GM19468 (cell line): ENCODE results near the gene HECA.
A peak's percentile ranks its signal among the peaks of the same experiment; 100 is the strongest.
"Not testable (repeated sequence)": the region's sequence is repeated elsewhere in the genome, so short reads cannot be mapped to it uniquely, and the experiment has no call there.

Experiments used
- ATAC-seq: cut with Tn5 transposase; IDR thresholded peaks from one replicate; pipeline ENCODE4 v1.9.1; 2021; ENCODE audit warnings: mild to moderate bottlenecking, moderate library complexity, moderate number of reproducible peaks; ENCODE audit not compliant: unreplicated experiment; ENCODE audit errors: extremely low read depth

HECA gene, protein sequence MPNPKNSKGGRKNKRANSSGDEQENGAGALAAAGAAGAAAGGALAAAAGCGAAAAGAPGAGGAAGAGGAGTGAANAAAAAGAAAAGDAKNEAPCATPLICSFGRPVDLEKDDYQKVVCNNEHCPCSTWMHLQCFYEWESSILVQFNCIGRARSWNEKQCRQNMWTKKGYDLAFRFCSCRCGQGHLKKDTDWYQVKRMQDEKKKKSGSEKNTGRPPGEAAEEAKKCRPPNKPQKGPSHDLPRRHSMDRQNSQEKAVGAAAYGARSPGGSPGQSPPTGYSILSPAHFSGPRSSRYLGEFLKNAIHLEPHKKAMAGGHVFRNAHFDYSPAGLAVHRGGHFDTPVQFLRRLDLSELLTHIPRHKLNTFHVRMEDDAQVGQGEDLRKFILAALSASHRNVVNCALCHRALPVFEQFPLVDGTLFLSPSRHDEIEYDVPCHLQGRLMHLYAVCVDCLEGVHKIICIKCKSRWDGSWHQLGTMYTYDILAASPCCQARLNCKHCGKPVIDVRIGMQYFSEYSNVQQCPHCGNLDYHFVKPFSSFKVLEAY

DNA sequence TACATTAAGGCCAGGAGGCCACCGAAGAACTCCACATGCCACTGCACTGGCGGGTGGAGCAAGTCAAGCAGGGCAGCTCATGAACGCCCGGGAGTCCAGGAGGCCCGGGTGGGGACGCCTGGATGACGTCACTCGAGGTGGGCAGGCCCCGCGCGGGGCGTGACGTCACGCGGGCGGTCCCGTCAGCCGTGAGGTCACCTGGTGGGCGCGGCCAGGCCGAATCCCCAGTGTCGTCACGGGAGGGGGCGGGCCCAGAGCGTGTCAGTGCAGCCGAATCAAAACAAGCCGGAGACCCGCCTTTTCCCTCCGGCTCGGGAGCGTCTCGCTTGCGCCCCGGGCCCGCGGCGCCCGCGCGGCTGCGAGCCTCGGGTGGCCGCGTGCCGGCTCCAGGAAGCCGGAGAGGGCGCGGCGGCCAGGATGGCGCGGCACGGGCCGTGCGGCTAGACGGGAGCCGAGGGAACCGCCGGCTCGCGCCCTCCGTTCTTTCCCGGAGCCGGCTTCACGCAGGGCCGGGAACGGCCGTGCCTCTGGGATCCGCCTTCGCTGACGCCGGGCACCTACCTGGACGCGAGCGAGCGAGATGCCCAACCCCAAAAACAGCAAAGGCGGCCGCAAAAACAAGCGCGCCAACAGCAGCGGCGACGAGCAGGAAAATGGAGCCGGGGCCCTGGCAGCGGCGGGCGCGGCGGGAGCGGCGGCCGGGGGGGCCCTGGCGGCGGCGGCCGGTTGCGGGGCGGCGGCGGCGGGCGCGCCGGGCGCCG is at the start of gene HECA:
HECA (plus strand) TSS at position 264 of the 761 bp plus-strand sequence; CDS start at position 581, 317 bp downstream.
- ATAC-seq: peak; percentile 64

DNA sequence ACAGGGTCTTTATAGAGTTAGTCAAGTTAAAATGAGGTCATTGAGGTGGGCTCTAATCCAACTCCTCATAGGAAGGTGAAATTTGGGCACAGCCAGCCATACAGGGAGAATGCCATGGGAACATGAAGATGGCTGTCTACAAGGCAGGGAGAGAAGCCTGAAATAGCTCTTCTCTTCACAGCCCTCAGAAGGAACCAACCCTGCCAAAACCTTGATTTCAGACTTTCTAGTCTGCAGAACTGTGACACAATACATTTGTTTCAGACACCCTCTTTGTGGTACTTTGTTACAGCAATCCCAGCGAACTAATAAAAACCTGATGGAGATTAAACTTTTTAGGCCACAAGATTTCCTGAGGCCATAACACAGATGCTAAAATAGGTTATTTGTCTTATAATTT is 43.1 kb upstream of the HECA start:
- ATAC-seq: no peak

DNA sequence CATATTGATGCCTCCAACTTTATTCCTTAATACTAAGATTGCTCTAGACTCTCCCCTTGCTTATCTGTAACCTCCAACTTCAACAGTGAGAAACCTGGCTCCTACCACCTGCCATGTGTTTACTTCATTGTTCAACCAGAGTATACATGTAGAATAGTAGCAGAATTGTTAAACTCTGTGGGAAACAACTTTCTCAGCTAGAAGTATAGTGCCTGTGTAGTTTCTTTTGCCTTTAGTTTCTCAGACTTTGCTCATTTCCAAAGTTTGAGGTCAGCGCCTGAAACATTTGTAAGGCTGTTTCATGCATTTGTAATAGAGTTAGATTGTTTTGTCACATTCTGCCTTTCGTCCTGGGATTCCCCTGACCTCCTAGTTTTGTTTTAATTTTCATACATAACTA is 34.9 kb upstream of the HECA start:
- ATAC-seq: peak; percentile 59

DNA sequence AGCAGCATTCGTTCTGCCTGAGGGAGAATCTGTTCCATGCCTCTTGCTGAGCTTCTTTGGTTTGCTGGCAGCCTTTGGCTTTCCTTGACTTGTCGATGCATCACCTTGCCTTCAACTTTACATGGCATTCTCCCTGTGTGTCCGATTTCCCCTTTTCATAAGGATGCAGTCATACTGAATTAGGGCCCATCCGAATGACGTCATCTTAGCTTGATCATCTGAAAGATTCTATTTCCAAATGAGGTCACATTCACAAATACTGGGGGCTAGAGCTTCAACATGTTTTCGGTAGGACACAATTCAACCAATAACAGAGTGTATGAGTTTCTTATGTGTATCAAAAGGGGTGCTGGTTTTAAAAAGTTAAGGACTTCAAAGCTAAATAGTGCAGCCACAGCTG is 27.8 kb upstream of the HECA start:
- no peak for ATAC-seq

DNA sequence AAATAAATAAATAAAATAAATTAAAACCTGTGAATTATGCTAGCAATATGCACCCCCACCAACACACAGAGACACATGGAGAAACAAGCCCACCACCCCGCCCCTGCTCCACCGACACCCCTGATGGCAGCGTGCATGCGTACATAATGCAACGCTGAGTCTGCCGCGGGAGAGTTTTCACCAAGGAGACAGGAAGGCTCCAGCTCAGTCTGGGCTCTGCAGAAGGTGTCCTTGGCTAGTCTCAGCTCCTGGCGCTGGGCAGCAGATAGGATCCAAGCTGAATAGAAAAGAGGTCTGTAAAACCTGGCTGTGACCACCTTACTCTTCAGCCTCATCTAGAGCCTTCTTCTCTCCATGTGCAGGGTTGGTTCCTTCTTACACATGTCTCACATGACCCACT is 26.5 kb upstream of the HECA start:
- no peak for ATAC-seq

DNA sequence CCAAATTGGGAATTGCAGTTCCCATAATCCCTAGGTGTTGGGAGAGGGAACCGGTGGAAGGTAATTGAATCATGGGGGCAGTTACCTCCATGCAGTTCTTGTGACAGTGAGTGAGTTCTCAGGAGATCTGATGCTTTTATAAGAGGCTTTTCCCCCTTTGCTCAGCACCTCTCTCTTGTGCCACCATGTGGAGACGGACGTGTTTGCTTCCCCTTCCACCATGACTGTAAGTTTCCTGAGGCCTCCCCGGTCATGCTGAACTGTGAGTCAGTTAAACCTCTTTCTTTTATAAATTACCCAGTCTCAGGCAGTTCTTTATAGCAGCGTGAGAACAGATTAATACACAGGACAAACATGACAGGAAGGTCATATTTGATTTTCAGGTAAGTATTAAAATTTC is 25.3 kb upstream of the HECA start:
- no peak for ATAC-seq

DNA sequence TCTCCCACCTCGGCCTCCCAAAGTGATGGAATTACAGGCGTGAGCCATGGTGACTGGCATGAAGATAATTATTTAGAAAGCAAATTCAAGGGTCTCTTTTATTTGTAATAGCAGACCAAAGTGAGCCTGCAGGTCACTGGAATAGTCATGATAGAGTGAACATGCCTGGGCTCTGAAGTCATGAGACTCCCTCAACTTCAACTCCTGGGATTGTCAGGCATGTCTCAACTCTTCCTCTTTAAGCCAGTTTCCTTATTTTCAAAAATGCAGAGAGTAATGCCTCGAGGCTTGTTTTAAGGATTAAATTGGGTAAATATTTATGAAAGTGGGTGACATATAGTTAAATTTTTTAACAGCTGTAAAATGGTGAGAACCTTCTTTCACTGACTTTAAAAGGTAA is 22.7 kb upstream of the HECA start:
- no peak for ATAC-seq

DNA sequence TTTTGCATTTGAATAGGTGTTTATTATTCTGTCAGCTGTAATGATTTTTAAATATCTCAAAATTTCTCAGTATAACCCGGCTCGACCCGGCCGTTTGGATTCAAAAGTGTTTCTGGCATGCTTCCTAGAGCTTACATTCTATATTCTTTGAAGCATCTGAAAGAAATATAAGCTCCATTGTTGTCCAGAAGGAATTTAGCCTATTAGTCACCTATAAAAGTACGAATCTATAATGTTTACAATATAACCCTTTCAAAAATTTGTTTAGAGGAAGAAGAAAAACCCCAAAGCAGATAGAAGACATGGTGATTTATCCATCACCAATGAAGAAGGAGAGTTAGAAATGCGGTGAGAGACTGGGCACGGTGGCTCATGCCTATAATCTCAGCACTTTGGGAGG is 22.3 kb upstream of the HECA start:
- no peak for ATAC-seq

DNA sequence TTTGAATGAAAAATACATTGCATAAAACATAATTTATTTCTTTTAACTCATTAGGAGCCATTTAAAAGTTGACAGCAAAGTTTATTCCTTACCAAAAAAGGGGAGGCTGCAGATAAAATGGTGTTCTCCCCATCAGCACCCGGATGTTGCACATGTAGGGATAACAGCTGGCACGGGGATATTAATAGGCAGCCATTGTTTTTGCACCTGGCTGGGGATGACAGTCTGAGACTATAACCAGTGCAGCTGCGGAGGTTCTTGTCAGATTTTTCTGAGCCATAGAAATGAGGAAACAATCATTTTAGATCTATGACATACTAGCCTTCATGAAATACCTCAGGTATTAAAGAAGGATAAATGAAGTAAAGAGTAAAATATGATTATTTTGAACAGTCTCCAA is 20.1 kb upstream of the HECA start:
- no peak for ATAC-seq

DNA sequence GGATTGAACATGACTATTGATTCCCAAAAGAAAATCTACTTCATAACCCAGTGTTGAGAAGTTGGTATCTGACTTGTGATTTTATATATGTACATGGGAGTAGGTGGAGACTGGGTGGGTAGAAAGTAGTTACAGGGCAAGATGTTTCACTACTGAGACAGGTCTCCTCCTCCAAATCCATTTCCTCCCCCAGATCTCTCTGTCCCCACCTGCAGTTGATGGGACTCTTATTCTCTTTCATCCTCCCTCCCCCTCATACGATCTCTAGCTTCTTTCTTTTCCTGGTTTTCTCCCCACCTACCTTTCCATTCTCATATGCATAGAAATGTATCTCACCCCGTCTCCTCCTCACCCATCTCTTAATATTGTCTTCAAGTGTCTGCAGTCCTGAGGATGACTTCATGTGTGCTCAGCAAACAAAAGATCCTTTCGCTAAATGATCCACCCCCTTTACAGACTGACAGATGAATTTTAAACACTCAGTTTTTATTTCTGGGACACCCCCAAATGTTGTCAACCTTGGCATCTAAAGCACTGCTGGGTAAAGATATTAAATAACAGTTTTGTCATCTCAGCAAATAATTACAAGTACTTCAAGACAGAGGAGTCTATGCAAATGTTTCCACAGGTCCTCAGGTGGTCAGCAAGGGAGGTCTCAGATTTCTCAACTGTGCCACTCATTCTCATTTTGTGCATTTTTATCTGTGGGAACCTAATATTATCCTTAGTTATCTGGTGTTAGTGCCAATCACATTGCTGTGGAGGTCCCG is 18.7 kb upstream of the HECA start:
- ATAC-seq: no peak

DNA sequence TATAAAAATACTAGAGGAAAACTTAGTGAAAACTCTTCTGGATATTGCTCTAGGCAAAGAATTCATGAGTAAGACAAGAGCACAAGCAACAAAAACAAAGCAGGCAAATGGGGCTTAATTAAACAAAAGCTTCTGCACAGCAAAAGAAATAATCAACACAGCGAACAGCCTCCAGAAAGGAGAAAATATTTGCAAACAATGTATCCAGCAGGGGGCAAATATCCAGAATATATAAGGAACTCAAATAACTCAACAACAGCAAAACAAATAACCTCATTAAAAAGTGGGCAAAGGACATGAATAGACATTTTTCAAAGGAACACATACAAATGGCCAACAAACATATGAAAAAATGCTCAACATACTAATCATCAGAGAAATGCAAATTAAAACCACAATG is 17.1 kb upstream of the HECA start:
- no peak for ATAC-seq

DNA sequence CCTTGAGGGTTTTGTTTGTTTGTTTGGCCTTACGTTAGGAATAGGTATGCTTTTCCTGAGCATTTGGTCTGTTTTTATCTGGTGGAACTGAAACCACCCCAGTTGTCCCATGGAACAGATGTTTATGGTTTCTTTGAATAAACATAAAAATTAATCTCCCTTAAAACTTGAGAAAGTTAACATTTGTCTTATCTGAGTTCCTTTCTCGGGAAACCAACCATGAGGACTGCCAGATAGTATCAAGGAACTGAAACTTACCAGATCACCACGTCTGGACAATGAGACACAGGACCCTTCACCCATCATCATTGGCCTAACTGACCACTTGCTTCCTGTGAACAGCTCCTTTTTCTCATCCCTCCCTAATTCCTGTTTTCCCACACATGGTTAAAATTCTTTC is 15.3 kb upstream of the HECA start:
- no peak for ATAC-seq

DNA sequence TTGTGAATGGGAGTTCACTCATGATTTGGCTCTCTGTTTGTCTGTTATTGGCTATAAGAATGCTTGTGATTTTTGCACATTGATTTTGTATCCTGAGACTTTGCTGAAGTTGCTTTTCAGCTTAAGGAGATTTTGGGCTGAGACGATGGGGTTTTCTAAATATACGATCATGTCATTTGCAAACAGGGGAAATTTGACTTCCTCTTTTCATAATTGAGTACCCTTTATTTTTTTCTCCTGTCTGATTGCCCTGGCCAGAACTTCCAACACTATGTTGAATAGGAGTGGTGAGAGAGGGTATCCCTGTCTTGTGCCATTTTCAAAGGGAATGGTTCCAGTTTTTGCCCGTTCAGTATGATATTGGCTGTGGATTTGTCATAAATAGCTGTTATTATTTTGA is 12.1 kb upstream of the HECA start:
- ATAC-seq: not testable (repeated sequence)

DNA sequence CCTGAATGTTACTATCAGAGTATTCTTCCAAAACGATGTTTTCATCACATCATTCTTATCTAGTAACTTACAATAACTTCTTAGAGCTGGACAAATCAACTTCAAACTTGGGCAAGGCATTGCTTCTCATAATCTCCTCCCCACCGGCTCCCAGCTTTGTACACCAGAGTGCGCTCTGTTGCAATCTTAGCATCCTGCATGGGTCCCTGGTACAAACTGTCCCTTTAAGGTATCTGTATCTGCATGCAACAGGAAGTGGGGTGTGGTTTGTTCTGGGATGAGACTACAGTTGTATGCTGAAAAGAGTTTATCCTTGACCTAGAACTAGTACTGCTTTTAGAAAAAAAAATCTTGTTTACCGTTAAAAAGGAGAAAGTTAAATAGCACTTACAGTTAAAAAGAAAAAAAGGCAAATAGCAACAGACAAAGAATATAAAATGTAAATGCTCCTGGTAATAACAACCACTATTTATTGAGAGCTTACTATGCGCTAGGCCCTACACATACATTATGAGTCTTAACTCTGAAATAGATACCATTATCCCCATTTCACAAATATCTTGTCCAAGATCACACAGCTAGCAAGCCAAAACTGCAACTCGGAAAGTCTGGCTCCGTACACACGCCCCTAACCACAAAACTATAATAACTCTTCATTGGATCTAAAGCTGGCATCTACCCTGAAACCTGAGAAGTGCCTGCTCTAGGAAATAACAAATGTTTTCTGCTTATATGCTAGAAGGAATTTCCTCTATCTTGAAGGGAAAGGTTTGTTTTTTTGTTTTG is 9.8 kb upstream of the HECA start:
- ATAC-seq: peak; percentile 100

DNA sequence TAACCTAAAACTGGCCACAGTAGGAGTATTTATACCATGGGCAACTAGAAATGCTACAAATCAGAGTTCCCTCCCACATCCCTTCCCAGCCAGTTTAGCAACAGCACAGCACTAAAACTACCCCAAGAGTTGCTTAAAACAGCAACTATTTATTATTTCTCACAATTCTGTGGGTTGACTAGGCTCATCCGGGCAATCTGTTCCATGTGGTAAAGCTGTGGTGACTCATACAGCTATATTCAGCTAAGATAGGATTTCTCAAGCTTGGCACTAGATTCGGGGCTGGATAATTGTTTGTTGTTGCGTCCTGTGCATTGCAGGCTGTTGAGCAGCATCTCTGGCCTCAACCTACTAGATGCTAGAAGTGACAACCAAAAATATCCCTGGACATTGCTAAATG is 8.6 kb upstream of the HECA start:
- no peak for ATAC-seq

DNA sequence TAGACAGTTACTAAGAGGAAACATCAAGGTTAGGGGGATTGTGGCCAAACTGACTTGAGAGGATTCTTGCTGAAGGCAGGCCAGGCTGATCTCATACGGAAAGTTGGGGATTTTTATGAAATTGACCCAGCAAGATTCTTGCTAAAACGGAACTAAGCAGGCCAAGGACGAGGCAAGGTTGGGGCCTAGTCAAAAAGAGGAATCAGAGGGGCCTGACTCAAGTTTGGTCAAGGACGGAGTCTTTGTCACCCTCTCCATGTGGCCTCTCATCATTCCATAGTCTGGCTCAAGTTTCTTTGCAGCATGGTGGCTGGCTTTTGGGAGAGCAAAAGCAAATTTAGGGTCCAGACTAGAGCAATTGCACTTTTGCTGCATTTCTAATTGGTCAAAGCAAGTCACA is 7.9 kb upstream of the HECA start:
- ATAC-seq: no peak

DNA sequence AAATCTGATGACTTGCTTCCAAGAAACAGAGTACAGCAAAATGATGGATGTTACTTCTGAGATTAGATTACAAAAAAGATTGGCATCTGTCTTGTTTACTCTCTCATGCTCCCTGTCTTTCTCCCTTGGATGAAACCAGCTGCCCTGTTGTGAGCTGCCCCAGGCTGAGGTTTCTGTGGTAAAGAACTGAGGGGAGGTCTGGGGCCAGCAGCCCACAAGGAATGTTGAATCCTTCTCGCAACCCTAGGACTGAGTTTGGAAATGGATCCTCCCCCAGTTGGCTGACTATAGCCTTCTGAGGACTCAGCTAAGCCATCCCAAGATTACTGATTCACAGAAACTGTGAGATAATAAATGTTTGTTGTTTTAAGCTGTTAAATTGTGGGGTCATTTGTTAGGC is 5.6 kb upstream of the HECA start:
- ATAC-seq: no peak

DNA sequence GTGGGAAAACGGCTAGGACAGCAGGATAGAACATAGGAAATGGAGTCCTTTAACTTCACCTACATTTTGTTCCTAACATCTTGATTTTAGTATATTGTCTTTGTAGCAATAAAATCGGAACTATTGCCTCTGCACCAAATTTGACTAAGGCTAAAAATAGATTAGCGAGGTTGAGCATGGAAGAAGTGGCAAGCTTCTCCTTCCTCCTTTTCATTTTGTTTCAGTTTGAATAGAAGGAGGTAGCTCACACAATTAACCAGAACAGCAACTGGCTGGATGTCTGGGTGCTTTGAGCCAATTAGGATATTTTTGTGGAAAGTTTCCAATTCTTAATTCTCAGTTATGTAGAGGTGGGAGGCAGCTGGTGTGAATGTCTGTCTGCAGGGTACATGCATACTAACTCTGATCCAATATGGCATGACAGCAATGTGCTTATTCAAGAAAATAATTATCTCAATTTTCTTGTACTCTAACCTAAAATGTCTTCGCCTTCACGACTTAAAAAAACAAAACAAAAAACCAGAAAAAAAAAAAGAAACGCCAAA is 3.1 kb upstream of the HECA start:
- no peak for ATAC-seq

DNA sequence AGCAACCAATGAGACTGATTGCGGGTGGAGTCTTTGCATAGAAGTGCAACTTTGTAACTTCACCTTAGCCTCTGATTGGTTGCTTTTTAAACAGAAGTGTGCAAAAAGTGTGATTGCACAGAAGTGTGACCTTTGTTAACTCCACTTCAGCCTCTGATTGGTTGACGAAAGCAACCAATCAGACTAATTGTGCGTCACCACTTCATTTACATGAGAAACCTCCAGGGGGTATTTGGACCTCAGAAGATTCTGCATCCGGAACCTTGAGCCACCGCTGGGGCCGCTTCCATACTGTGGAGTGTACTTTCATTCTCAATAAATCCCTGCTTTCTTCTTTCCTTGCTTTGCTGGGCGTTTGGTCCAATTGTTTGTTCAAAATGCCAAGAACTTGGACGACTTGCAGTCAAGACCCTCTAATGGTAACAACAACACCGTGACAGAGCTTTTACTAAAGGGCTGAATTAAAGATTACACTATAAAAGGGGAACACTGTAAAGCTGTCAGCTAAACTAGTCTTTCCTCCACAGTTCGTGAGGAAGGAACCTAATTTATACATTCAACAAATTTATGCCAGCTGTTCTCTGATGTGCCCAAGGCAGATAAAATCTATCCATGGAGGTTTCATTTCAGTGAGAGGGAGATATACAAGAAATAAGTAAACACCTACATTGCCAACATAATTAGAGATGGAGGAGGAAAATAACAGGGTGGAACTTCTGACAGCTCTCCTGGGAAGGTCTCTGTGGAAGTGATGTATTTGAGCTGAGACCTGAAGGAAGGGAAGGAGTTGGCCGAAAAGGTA is 1.4 kb upstream of the HECA start:
- ATAC-seq: no peak
